Right ventricle myocardium inferior (tissue), 1 donor: ENCODE measurements around the gene NPDC1. TPM values are rescaled to one million over a fixed set of nuclear protein-coding genes. Genes with fewer than 3 reads are reported as not detected.

Experiments
- ATAC-seq: fragments of 200-7000 bp; cut with Tn5 transposase; one replicate; pipeline ENCODE4 v1.9.1; 2020; ENCODE audit warnings: mild to moderate bottlenecking, moderate library complexity
- DNase-seq: peaks from one replicate; pipeline ENCODE4 v3.0.0; 2021; ENCODE audit errors: missing footprints
- intact Hi-C: fragments of 100-400 bp; cut with DNase I; formaldehyde crosslinking; loops from one replicate; pipeline ENCODE4 v1.11.0; 2022
- total RNA-seq: library from RNA; stranded (reverse); fragmentation: NEBNext Ultra II Directional; extraction: Animal tissue kit (Norgen Biotek cat#: 25700); gene quantifications from one replicate; pipeline ENCODE4 v1.2.1, GENCODE V29; 2021
- donor health status: DM: no; HTN: yes; CAD: no; lungs with severe emphysema.

NPDC1 gene
- total RNA-seq, 1 donor from 2014 or later, result 69.0 TPM

DNA sequence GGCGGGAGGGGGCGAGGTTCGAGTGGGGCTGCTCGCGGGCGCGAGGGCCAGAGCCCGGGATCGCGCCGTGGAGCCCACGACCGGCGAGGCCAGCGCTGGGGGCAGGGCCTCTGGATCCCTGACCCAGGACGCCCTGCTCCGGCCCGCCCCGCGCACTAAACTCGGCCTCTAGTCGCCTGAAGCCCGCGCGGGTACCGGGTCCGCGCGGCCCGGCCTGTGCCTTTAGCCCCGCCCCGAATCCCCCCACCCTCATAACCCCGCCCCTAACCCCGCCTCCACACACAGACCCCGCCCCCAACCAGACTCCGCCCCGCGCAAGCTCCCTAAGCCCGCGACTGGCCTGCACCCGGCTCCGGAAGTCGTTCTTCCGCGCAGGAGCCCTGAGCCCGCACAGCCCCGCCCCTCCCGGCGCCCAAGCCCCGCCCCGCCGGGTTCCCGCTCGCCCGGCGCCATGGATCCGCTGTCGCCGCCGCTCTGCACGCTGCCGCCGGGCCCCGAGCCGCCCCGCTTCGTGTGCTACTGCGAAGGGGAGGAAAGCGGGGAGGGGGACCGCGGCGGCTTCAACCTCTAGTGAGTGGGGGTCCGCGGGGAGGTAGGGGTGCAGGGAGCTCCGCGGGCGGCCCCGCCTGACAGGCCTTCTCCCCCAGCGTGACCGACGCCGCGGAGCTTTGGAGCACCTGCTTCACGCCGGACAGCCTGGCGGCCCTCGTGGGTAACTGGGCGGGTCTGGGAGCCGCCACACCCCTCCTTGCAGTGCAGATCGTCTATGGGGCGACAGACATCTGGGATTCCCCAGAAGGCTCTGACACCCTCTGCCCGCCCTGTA is 53.8 kb downstream of the NPDC1 start, which contains the start of gene PAXX:
PAXX (plus strand) TSS at position 430 of the 826 bp plus-strand sequence; CDS start at position 452, 22 bp downstream.
- ATAC-seq, result peak; percentile 97
- intact Hi-C loops, result loop anchor here (2.0 kb wide), 1 partner anchor 41 kb away; no protein-coding TSS in a partner anchor
- DNase-seq, result peak; percentile 97

DNA sequence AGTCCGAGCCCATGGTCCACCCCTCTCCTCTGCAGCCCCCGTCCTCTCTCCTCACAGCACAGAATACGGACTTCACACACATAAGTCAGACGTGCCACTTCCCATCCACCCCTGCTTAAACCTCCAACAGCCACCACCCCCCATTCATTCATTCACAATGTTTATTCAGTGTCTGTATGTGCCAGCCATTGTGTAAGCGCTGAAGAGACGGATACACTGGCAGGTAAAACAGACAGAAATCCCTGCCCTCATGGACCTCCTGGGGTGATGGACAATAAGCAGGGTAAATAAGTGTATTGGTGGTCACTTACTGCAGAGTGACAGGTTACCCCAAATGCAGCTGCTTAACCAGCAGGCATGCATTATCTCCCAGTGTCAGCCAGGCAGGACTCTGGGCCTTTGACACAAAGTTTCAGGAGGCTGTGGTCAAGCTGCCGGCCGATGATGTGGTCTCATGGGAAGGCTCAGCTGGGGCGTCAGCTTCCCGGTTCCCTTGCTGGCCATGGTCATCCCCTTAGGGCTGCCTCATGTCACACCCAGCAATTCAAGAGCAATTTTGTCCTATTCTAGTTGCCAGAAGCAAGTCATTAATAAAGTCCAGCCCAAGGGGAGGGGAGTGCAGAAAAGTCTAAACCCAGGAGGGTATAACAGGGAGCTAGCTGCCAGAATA is 55.6 kb downstream of the NPDC1 start:
- ATAC-seq (no peak), DNase-seq (no peak)
- intact Hi-C loops, result loop anchor here (2.0 kb wide), 1 partner anchor 40 kb away; no protein-coding TSS in a partner anchor

Other genes starting within 250 kb of the NPDC1 start
- gene CCDC183, start 249.8 kb downstream of the NPDC1 start, total RNA-seq, result 1.6 TPM
- 69.5 TPM for gene RABL6, start 238.2 kb downstream of the NPDC1 start, total RNA-seq
- 8.6 TPM for gene AJM1, start 203.7 kb downstream of the NPDC1 start, total RNA-seq
- gene PHPT1, start 196.8 kb downstream of the NPDC1 start, total RNA-seq, result 358 TPM
- 12.8 TPM for gene MAMDC4, start 193.8 kb downstream of the NPDC1 start, total RNA-seq
- gene EDF1, start 179.9 kb downstream of the NPDC1 start, total RNA-seq, result 358 TPM
- gene TRAF2, start 159.7 kb downstream of the NPDC1 start, total RNA-seq, result 12.6 TPM
- 143 TPM for gene FBXW5, start 101.4 kb downstream of the NPDC1 start, total RNA-seq
- 1.3 TPM for gene C8G, start 100.9 kb downstream of the NPDC1 start, total RNA-seq
- gene LCN12, start 93.9 kb downstream of the NPDC1 start, total RNA-seq, result 2.9 TPM
- gene PTGDS, start 68.7 kb downstream of the NPDC1 start, total RNA-seq, result 6,282 TPM
- gene LCNL1, start 63.2 kb downstream of the NPDC1 start, total RNA-seq, result 8.6 TPM
- gene PAXX, start 53.8 kb downstream of the NPDC1 start, total RNA-seq, result 26.9 TPM
- 1.1 TPM for gene CLIC3, start 49.6 kb downstream of the NPDC1 start, total RNA-seq
- 28.2 TPM for gene ABCA2, start 17.9 kb downstream of the NPDC1 start, total RNA-seq
- 0.11 TPM for gene FUT7, start 14.1 kb downstream of the NPDC1 start, total RNA-seq
- 2.7 TPM for gene ENTPD2, start 7.9 kb upstream of the NPDC1 start, total RNA-seq
- 0.22 TPM for gene SAPCD2, start 24.4 kb upstream of the NPDC1 start, total RNA-seq
- gene UAP1L1, start 31.3 kb upstream of the NPDC1 start, total RNA-seq, result 13.6 TPM
- gene MAN1B1, start 40.8 kb upstream of the NPDC1 start, total RNA-seq, result 20.4 TPM
- 143 TPM for gene DPP7, start 68.6 kb upstream of the NPDC1 start, total RNA-seq
- gene GRIN1, start 93.0 kb upstream of the NPDC1 start, total RNA-seq, result not detected
- not detected for gene LRRC26, start 123.9 kb upstream of the NPDC1 start, total RNA-seq
- not detected for gene TMEM210, start 125.9 kb upstream of the NPDC1 start, total RNA-seq
- gene ANAPC2, start 142.4 kb upstream of the NPDC1 start, total RNA-seq, result 35.0 TPM
- gene SSNA1, start 142.5 kb upstream of the NPDC1 start, total RNA-seq, result 70.7 TPM
- 27.9 TPM for gene TPRN, start 154.6 kb upstream of the NPDC1 start, total RNA-seq
- 44.6 TPM for gene TMEM203, start 159.5 kb upstream of the NPDC1 start, total RNA-seq
- 5.9 TPM for gene NDOR1, start 159.5 kb upstream of the NPDC1 start, total RNA-seq
- 26.0 TPM for gene RNF208, start 176.1 kb upstream of the NPDC1 start, total RNA-seq
- gene CYSRT1, start 179.0 kb upstream of the NPDC1 start, total RNA-seq, result not detected
- not detected for gene RNF224, start 181.3 kb upstream of the NPDC1 start, total RNA-seq
- gene SLC34A3, start 184.7 kb upstream of the NPDC1 start, total RNA-seq, result not detected
- 620 TPM for gene TUBB4B, start 195.1 kb upstream of the NPDC1 start, total RNA-seq
- 1.4 TPM for gene STPG3, start 205.1 kb upstream of the NPDC1 start, total RNA-seq
- 37.9 TPM for gene NELFB, start 209.2 kb upstream of the NPDC1 start, total RNA-seq
- gene TOR4A, start 231.5 kb upstream of the NPDC1 start, total RNA-seq, result 16.5 TPM